Astrocyte (in vitro differentiated cells and primary cell): ENCODE data around the gene HK3.

Experiments used
- EZH2 ChIP-seq: IDR thresholded peaks from 2 replicates; pipeline ENCODE4 v1.6.1; 2012; ENCODE audit warnings: mild to moderate bottlenecking, low read length, inconsistent platforms; ENCODE audit not compliant: insufficient read depth
- TF ChIP-seq, protein P1 (sequence below): IDR thresholded peaks from 2 replicates; pipeline ENCODE4 v1.5.1; 2011; ENCODE audit warnings: low read depth, mild to moderate bottlenecking, inconsistent platforms, low read length, moderate library complexity; ENCODE audit not compliant: insufficient read depth

DNA sequence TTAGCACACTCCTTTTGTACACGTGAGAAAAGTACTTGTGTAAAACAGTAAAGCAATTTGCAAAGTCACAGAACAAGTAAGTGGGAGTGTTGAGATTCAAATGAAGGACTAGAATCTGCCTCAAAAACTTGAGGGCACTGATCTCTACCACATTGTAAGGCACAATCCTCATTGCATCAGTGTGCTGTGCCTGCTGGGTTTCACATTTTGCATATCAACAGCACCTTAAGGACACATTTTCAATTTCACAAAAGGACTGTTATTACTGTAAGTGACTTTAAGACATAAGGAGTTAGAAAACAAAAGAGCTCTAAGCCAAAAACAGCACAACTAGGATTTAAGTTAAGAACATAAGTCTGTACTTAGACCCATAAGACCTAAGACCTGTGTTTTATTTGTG is 44.7 kb upstream of the HK3 start:
- TF ChIP-seq, protein P1, sequence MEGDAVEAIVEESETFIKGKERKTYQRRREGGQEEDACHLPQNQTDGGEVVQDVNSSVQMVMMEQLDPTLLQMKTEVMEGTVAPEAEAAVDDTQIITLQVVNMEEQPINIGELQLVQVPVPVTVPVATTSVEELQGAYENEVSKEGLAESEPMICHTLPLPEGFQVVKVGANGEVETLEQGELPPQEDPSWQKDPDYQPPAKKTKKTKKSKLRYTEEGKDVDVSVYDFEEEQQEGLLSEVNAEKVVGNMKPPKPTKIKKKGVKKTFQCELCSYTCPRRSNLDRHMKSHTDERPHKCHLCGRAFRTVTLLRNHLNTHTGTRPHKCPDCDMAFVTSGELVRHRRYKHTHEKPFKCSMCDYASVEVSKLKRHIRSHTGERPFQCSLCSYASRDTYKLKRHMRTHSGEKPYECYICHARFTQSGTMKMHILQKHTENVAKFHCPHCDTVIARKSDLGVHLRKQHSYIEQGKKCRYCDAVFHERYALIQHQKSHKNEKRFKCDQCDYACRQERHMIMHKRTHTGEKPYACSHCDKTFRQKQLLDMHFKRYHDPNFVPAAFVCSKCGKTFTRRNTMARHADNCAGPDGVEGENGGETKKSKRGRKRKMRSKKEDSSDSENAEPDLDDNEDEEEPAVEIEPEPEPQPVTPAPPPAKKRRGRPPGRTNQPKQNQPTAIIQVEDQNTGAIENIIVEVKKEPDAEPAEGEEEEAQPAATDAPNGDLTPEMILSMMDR: no peak
- no peak for TF ChIP-seq EZH2
